Right lobe of liver (tissue), 4 donors: ENCODE data around the gene PEMT.

ENCODE experiments used
- POLR2A ChIP-seq: fragments of 450-650 bp; IDR thresholded peaks from one replicate; pipeline ENCODE4 v1.6.1; 2017; ENCODE audit warnings: antibody characterized with exemption, mild to moderate bottlenecking
- TF ChIP-seq, protein P1 (sequence below), 4 donors: fragments of 200-600 bp in 3 of 4; fragments of 450-650 bp in 1 of 4; IDR thresholded peaks; one replicate each; pipeline versions ENCODE4 v1.5.1 to v1.8.0; 2016 to 2022; ENCODE audit warnings: antibody characterized with exemption in 4 of 4, mild to moderate bottlenecking in 2 of 4
- donor health status: DM: no; HTN: no; CAD: no.
- donor health status: DM: no; HTN: no; CAD: no.
- donor health status: DM: no; HTN: yes; CAD: no.

- TF ChIP-seq, protein P1, sequence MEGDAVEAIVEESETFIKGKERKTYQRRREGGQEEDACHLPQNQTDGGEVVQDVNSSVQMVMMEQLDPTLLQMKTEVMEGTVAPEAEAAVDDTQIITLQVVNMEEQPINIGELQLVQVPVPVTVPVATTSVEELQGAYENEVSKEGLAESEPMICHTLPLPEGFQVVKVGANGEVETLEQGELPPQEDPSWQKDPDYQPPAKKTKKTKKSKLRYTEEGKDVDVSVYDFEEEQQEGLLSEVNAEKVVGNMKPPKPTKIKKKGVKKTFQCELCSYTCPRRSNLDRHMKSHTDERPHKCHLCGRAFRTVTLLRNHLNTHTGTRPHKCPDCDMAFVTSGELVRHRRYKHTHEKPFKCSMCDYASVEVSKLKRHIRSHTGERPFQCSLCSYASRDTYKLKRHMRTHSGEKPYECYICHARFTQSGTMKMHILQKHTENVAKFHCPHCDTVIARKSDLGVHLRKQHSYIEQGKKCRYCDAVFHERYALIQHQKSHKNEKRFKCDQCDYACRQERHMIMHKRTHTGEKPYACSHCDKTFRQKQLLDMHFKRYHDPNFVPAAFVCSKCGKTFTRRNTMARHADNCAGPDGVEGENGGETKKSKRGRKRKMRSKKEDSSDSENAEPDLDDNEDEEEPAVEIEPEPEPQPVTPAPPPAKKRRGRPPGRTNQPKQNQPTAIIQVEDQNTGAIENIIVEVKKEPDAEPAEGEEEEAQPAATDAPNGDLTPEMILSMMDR (IDR thresholded peaks at IDR 0.05): no peak
- TF ChIP-seq POLR2A: no peak
Measured at GRCh38 chr17:17532991-17533390, 58.5 kb downstream of the PEMT start.
